PC-3 (cell line): Measurements from ENCODE around the gene ZNF532. TPM values are rescaled to one million over a fixed set of nuclear protein-coding genes. Genes with fewer than 3 reads are reported as not detected.

Experiments used
- ATAC-seq: fragments of 200-7000 bp; cut with Tn5 transposase; 2 replicates; pipeline ENCODE4 v1.9.1; 2020; ENCODE audit warnings: mild to moderate bottlenecking, moderate library complexity
- BruUV-seq: library from RNA; stranded (reverse); fragments of 400-500 nt; replicated peaks from 2 replicates; lab custom pipeline; 2021; lab: Mats Ljungman, UMichigan
- CTCF ChIA-PET: fragments of 300-600 bp; sonication (Branson Sonifier 250); formaldehyde crosslinking; loops from one replicate; lab custom pipeline; 2022; ENCODE audit warnings: antibody characterized with exemption; lab: Charles Lee
- POLR2A ChIA-PET: fragments of 300-600 bp; sonication (Branson Sonifier 250); formaldehyde crosslinking; loops from one replicate; lab custom pipeline; 2022; ENCODE audit warnings: antibody characterized with exemption; ENCODE audit not compliant: unreplicated experiment; lab: Charles Lee
- DNase-seq: peaks from one replicate; pipeline ENCODE4 v3.0.0-alpha.2; 2015
- H2AFZ ChIP-seq: fragments of 300-600 bp; sonication (generic); 2 replicates; pipeline ENCODE4 v1.6.0; 2016; ENCODE audit warnings: antibody characterized with exemption, low read length
- H3F3A ChIP-seq: fragments of 300-600 bp; sonication (generic); one replicate; pipeline ENCODE4 v1.6.0; 2017; ENCODE audit warnings: antibody characterized with exemption, low read length, control low read depth, mild to moderate bottlenecking; ENCODE audit not compliant: unreplicated experiment
- H3K27ac ChIP-seq: fragments of 300-600 bp; sonication (generic); 2 replicates; pipeline ENCODE4 v1.5.1; 2016; ENCODE audit warnings: mild to moderate bottlenecking, low read length
- H3K27me3 ChIP-seq: fragments of 300-600 bp; sonication (generic); 2 replicates; pipeline ENCODE4 v1.6.1; 2016; ENCODE audit warnings: low read length, mixed read lengths
- H3K36me3 ChIP-seq: fragments of 300-600 bp; sonication (generic); 2 replicates; pipeline ENCODE4 v1.6.1; 2016; ENCODE audit warnings: low read depth, mixed run types, low read length, mixed read lengths
- H3K4me1 ChIP-seq: fragments of 300-600 bp; sonication (generic); 2 replicates; pipeline ENCODE4 v1.5.1; 2016; ENCODE audit warnings: low read length; ENCODE audit not compliant: insufficient read depth
- H3K4me2 ChIP-seq: fragments of 300-600 bp; sonication (generic); 2 replicates; pipeline ENCODE4 v1.6.0; 2016; ENCODE audit warnings: low read length
- H3K4me3 ChIP-seq: fragments of 300-600 bp; sonication (generic); 2 replicates; pipeline ENCODE4 v1.5.1; 2016; ENCODE audit warnings: mild to moderate bottlenecking, low read length, mixed read lengths
- H3K79me2 ChIP-seq: fragments of 300-600 bp; sonication (generic); 2 replicates; pipeline ENCODE4 v1.6.1; 2017; ENCODE audit warnings: low read length, mixed read lengths
- H3K9ac ChIP-seq: fragments of 300-600 bp; sonication (generic); 2 replicates; pipeline ENCODE4 v1.6.0; 2016; ENCODE audit warnings: mild to moderate bottlenecking, low read length
- H3K9me2 ChIP-seq: fragments of 300-600 bp; sonication (generic); replicated peaks from 2 replicates; pipeline ENCODE4 v1.6.1; 2016; ENCODE audit warnings: mixed run types, low read length, mixed read lengths
- H3K9me3 ChIP-seq: fragments of 300-600 bp; sonication (generic); 2 replicates; pipeline ENCODE4 v1.6.1; 2016; ENCODE audit warnings: low read length, mixed read lengths
- H4K20me1 ChIP-seq: fragments of 300-600 bp; sonication (generic); 2 replicates; pipeline ENCODE4 v1.6.1; 2016; ENCODE audit warnings: low read length, mixed read lengths
- EZH2 ChIP-seq: fragments of 300-600 bp; sonication (generic); IDR thresholded peaks from one replicate; pipeline ENCODE4 v1.6.1; 2017; ENCODE audit warnings: antibody characterized with exemption, mild to moderate bottlenecking, low read length; ENCODE audit not compliant: unreplicated experiment
- EZH2phosphoT487 ChIP-seq: fragments of 300-600 bp; sonication (generic); IDR thresholded peaks from 2 replicates; pipeline ENCODE4 v1.6.1; 2018; ENCODE audit warnings: mild to moderate bottlenecking, antibody characterized with exemption, low read length, borderline replicate concordance
- intact Hi-C: fragments of 100-400 bp; cut with micrococcal nuclease; formaldehyde crosslinking; loops from 2 replicates; pipeline ENCODE4 v1.9.0; 2023
- total RNA-seq: library from RNA; depleted of rRNA; stranded (reverse); fragments of >200 nt; gene quantifications from 2 replicates; pipeline ENCODE4 v1.2.3, GENCODE V29; 2014
- TF ChIP-seq, protein P1 (sequence below): fragments of 300-600 bp; sonication (generic); conservative IDR thresholded peaks from 2 replicates; pipeline ENCODE4 v1.5.1; 2017; ENCODE audit warnings: antibody characterized with exemption, low read depth, mild to moderate bottlenecking, low read length

Gene ZNF532
- total RNA-seq, 1 experiment from 2014 or later, result 47.3 TPM

DNA sequence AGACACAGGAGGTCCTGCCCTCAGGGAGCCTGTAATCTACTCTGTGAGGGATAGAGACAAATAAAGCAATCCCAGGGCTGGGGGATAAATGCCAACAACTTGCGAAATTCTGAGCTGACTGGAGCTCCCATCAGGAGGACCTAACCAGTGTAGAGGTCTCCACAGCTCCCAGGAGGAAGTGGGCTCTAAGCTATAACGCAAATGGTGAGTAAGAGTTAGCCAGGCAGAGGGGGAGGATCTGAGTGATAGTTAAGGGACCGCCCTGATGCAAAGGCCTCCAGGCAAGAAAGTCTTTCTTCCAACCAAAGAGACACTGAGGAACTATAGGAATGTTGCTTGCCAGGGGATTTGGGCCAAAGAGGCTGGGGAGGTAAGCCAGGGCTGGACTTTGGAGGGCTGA lies 16.0 kb upstream of the ZNF532 start:
- intact Hi-C loops, result no loop called here
- Histone ChIP-seq H3F3A (peaks cover 3% of the 10 kb centered on the region), H2AFZ (no peak overlapping the region), H3K4me3 (no peak overlapping the region), H3K4me2 (peak overlapping the region; percentile 59), H3K36me3 (no peaks in the 10 kb centered on the region), H3K27ac (peak overlapping the region; percentile 97), H3K9ac (peak overlapping the region; percentile 77), H3K79me2 (no peaks in the 10 kb centered on the region), H3K4me1 (peaks cover 37% of the 10 kb centered on the region), H3K9me2 (no peaks in the 10 kb centered on the region), H4K20me1 (no peaks in the 10 kb centered on the region), H3K27me3 (no peaks in the 10 kb centered on the region), H3K9me3 (no peaks in the 10 kb centered on the region)
- peak; percentile 95 for DNase-seq
- ChIA-PET POLR2A (no interaction called here), CTCF (no interaction called here)
- TF ChIP-seq, protein P1, sequence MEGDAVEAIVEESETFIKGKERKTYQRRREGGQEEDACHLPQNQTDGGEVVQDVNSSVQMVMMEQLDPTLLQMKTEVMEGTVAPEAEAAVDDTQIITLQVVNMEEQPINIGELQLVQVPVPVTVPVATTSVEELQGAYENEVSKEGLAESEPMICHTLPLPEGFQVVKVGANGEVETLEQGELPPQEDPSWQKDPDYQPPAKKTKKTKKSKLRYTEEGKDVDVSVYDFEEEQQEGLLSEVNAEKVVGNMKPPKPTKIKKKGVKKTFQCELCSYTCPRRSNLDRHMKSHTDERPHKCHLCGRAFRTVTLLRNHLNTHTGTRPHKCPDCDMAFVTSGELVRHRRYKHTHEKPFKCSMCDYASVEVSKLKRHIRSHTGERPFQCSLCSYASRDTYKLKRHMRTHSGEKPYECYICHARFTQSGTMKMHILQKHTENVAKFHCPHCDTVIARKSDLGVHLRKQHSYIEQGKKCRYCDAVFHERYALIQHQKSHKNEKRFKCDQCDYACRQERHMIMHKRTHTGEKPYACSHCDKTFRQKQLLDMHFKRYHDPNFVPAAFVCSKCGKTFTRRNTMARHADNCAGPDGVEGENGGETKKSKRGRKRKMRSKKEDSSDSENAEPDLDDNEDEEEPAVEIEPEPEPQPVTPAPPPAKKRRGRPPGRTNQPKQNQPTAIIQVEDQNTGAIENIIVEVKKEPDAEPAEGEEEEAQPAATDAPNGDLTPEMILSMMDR, result no peak
- TF ChIP-seq EZH2 (no peak), EZH2phosphoT487 (no peak)
- BruUV-seq, result no TSS peak
- ATAC-seq, result peak; percentile 76

DNA sequence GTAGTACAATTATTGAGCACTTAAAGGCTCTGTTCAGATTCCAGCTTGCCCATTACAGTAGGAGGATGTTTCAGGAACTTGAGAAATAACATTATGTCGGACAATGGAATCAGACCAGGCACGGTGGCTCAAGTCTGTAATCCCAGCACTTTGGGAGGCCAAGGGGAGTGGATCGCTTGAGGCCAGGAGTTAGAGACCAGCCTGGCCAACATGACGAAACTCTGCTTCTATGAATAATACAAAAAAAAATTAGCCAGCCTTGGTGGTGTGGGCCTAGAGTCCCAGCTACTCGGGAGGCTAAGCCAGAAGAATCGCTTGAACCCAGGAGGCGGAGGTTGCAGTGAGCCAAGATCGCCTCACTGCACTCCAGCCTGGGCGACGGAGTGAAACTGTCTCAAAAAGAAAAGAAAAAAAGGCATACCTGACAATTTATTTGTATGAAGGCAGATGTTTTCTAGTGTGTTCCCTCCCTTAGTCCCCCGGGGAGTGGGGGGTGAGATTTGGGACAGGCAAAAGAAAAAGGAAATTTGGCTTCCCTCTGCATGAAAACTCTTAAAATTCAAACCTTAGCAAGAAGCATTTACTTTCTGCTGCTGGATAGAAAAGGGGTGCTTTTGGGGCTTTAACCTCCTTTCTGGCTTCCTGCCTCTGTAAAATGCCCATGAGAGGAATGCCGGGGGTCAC lies 13.7 kb upstream of the ZNF532 start:
- DNase-seq, result no peak
- peak overlapping the region; percentile 42; the same call in 1 of the 2 replicates for H3K9ac ChIP-seq
- ATAC-seq, result peak; percentile 5; the same call in 1 of the 2 replicates
- peak overlapping the region; percentile 97 for H3K27ac ChIP-seq
- H3F3A ChIP-seq, result peaks cover 3% of the 10 kb centered on the region
- no peak for TF ChIP-seq EZH2phosphoT487
- no peak for TF ChIP-seq EZH2
- TF ChIP-seq, protein P1, result no peak
- H3K4me1 ChIP-seq, result peaks cover 37% of the 10 kb centered on the region
- no peaks in the 10 kb centered on the region for H3K9me3 ChIP-seq
- no peaks in the 10 kb centered on the region for H4K20me1 ChIP-seq
- CTCF ChIA-PET, result interaction anchor here (0.8 to 1.0 kb wide), 2 partner anchors 15 to 220 kb away, joined by 3 to 7 read pairs; no protein-coding TSS in a partner anchor
- no peaks in the 10 kb centered on the region for H3K79me2 ChIP-seq
- POLR2A ChIA-PET, result interaction anchor here (0.5 kb wide), 1 partner anchor 62 kb away, joined by 5 read pairs; no protein-coding TSS in a partner anchor
- H2AFZ ChIP-seq, result no peak overlapping the region
- H3K27me3 ChIP-seq, result no peaks in the 10 kb centered on the region
- BruUV-seq, result no TSS peak
- intact Hi-C loops, result no loop called here
- H3K9me2 ChIP-seq, result no peaks in the 10 kb centered on the region
- H3K4me2 ChIP-seq, result peak overlapping the region; percentile 64
- 0 out of 2 replicates have a peak overlapping the region, but pooled peaks have one; percentile 29 for H3K4me3 ChIP-seq
- no peaks in the 10 kb centered on the region for H3K36me3 ChIP-seq

DNA sequence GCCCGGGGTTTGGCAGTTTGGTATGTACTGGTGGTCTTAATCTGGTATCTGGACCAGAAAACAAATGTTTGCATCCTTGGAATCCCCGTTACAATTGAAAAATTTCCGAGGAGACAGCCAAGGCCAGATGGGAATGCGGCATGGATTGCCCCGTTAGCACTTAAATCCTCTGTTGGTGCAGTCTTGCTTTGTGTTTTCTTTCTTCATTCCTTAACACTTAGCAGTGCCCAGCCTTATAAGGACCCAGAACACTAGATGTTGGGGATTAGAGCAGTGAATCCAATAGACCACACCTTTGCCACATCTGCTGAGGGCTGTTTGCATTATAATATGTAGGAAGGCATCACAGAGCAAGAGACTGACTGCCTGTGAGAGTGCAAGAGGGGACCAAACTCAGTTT lies 12.8 kb upstream of the ZNF532 start:
- H2AFZ ChIP-seq, result no peak overlapping the region
- no peak overlapping the region for H3K4me3 ChIP-seq
- no peaks in the 10 kb centered on the region for H4K20me1 ChIP-seq
- no peaks in the 10 kb centered on the region for H3K36me3 ChIP-seq
- ATAC-seq (no peak), DNase-seq (no peak)
- H3K79me2 ChIP-seq, result no peaks in the 10 kb centered on the region
- no peak overlapping the region for H3K9ac ChIP-seq
- intact Hi-C loops, result no loop called here
- no peaks in the 10 kb centered on the region for H3K9me3 ChIP-seq
- H3K4me1 ChIP-seq, result peaks cover 41% of the 10 kb centered on the region
- no peaks in the 10 kb centered on the region for H3K9me2 ChIP-seq
- peaks cover 3% of the 10 kb centered on the region for H3F3A ChIP-seq
- no peak overlapping the region for H3K27ac ChIP-seq
- no peak for TF ChIP-seq EZH2phosphoT487
- TF ChIP-seq, protein P1, result no peak
- TF ChIP-seq EZH2, result no peak
- CTCF ChIA-PET, result no interaction called here
- no peaks in the 10 kb centered on the region for H3K27me3 ChIP-seq
- POLR2A ChIA-PET, result no interaction called here
- H3K4me2 ChIP-seq, result no peak overlapping the region
- no TSS peak for BruUV-seq
